Measurements from ENCODE around the gene ANLN.
A peak's percentile ranks its signal among the peaks of the same experiment; 100 is the strongest.
"Not testable (repeated sequence)": the region's sequence is repeated elsewhere in the genome, so short reads cannot be mapped to it uniquely, and the experiment has no call there.

The ANLN gene

DNA sequence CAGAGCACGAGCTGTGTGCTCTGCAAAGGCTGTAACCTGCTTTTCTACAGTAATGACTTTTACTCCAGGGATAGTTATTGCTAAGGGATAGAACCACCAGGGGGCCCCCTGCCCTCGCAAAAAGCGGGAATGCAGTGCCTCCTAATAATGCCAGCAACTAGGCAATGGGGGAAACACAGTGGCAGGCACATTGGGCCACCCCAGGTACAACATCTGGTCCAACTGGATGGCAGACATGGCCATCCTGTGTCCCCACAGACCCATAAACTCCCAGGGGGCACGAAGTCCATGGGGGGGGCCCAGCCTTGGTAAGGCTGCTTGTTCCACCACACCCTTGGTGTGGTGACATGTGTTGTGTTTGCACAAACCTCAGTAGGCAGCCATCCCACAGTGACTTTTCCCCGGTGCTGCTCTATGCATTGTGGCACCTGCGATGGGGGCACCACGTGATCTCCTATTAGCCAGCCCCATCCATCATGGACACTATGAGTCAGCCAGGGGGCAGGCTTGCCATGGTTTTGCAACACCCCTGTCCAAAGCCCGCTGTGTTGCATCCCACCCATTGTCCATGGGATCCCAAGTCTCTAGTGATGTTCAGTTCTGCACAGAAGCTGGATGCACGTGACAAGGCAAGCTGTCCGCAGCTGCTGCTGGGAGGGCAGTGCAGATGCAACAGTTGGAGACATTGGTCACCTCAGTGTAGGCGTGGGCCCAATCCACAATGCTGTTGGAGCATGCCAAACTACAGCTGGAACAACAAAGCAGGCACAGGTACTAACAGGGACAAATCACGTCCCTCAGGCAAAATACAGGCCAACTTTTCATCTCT, 84.0 kb downstream of the ANLN start:
- peak; percentile 23 for DNase-seq

GRCh38 chr7:36474283-36475010, 84.8 kb downstream of the ANLN start:
- peak; percentile 53 for DNase-seq

GRCh38 chr7:36475011-36475342, 85.3 kb downstream of the ANLN start:
- DNase-seq, result no peak

DNA sequence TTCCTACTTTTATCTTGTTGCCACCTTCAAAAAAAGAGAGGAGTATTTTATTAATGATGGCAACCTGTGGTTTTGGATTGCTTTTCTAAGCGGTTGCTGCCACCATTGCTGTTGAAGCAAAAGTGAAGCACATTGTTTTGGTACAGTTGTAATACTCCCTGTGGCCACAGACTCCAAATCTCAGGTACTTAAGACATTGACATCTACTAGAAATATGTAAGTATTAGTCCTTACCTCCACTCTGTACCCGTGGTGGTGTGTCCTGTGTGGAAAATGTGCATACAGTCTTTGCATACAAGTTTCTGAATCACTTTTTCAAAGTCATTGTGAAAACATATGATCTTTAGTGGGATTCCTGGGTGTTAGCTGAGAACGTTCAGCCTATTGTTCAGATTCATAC, 85.7 kb downstream of the ANLN start:
- DNase-seq, result no peak

GRCh38 chr7:36478745-36479144, 89.1 kb downstream of the ANLN start:
- no peak for DNase-seq

DNA sequence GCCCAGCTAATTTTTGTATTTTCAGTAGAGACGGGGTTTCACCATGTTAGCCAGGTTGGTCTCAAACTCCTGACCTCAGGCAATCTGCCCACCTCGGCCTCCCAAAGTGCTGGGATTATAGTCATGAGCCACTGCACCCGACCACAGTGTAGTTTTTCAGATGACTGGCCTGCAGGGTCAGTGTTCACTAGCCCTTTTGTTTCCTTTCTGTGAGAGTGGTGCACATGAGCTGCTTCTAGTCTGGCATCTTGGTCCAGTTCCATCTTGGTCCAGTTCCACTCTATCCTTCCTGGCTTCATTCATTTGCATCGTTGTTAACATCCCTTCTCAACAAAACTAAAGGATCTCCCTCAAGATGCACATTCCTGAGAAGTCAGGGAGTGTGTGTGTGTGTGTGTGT, 94.2 kb downstream of the ANLN start:
- DNase-seq, result not testable (repeated sequence)

GRCh38 chr7:36484265-36484664, 94.6 kb downstream of the ANLN start:
- no peak for DNase-seq

- DNase-seq, result no peak
Observed at GRCh38 chr7:36486336-36486735, 96.7 kb downstream of the ANLN start.

DNA sequence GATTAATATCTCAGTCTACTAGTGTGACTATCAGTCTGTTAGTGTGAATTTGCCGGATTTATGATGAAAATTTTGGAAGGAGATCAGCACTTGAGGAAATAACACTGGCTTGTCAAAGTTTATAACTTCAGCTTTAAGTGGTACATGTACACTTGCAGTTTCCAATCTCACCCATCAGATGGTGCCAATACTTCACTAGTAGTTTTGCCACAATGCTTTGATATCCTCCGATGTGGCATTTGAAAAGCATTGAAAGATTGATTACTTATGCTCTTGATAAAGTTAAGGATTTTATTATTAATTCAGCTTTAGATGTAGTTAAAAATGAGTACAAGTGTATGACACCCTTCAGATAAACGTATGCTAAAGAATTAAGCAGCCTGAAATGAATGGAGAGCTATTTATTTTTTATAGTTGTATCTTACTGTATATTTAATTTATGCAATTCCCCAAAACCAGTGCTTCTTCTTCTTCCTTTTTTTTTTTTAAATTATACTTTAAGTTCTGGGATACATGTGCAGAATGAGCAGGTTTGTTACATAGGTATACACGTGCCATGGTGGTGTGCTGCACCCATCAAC, 98.2 kb downstream of the ANLN start:
- peak; percentile 38 for DNase-seq

DNA sequence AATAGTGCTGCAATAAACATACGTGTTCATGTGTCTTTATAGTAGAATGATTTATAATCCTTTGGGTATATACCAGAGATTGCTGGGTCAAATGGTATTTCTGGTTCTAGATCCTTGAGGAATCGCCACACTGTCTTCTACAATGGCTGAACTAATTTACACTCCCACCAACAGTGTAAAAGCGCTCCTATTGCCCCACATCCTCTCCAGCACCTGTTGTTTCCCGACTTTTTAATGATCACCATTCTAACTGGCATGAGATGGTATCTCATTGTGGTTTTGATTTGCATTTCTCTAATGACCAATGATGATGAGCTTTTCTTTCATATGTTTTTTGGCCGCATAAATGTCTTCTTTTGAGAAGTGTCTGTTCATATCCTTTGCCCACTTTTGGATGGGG, 99.0 kb downstream of the ANLN start:
- not testable (repeated sequence) for DNase-seq

DNA sequence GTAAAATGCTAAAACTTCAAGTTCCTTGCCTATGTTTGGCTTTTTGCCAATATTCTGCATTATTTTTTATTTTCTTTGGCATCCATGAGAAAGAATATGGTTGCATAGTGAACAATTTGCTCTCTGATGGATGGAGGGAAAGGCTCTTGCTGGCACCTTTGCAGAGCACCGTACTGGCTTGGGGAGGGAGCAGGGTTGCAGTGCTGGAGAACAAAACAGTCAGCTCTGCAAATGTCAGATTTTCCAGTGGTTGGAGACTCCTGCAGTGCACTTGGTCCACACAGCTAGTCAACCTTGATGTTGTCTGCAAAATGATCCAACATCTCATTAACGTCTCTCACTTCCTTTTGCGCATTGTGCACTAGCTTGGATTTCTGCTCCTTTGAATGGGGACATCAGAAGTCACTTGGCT, 100.8 kb downstream of the ANLN start:
- no peak for DNase-seq

DNA sequence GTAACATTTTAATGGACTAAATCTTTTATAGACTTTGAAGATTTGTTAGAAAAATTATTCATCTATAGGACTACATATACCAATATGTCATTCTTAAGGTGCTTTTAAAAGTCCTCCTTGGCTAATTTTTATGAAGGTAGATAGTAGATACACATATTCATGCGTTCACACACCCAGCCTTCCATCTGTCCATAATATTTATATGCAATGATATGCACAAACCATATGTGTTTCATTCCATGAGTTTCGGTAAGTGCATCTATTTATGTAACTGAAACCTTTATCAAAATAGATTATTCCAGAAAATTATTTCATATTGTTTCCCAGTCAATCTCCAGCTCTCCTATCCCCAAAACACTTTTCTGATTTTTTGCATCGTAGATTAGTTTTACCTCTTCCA, 101.7 kb downstream of the ANLN start:
- DNase-seq, result no peak

GRCh38 chr7:36496576-36496975, 106.9 kb downstream of the ANLN start:
- no peak for DNase-seq

DNA sequence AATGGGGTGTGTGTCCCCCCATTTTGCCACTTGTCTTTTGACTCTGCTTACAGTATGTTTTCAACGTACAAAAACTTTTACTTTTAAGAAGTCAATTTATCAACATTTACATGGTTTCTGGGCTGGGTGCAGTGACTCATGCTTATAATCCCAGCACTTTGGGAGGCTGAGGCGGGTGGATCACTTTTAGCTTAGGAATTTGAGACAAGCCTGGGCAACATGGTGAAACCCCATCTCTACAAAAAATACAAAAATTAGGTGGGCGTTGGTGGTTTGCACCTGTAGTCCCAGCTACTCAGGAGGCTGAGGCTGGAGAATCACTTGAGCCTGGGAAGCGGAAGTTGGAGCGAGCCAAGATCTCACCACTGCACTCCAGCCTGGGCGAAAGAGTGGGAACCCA, 107.5 kb downstream of the ANLN start:
- DNase-seq, result not testable (repeated sequence)

DNA sequence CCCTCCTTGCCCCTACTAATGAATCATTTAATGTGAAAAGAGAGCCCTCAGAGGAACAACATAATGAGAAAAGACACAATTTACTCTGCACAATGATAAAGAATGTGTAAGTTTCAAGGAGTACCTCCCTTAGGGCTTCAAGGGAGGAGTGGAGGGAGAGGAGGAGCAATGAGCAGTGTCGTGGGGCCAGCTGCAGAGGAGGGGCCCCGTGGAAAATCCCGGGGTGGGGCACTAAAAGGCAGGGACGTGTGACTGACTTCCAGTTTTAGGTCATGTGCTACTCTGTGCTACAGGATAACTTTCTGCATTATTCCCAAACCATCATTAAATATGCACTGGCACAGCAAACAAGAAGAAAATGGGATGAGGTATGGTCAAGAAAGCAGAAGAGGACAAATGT, 108.1 kb downstream of the ANLN start:
- no peak for DNase-seq
